Adrenal gland (tissue), 12 donors: ENCODE measurements around the gene ZNRF1. TPM values are rescaled to one million over a fixed set of nuclear protein-coding genes. Genes with fewer than 3 reads are reported as not detected.

Experiments used
- DNase-seq, 7 donors: peaks; one replicate each; pipeline ENCODE4 v3.0.0-alpha.2; 2019 to 2020
- H3K27ac ChIP-seq, 5 donors: fragments of 200-600 bp; sonication (generic) in 4 of 5; 1 replicate in 3 of 5; 2 replicates in 2 of 5; pipeline versions ENCODE4 v1.5.1 to v1.8.0; 2016 to 2020; ENCODE audit warnings: mild to moderate bottlenecking in 1 of 5
- H3K27me3 ChIP-seq: fragments of 200-600 bp; 2 replicates; pipeline ENCODE4 v1.8.0; 2021
- H3K36me3 ChIP-seq, 2 donors: fragments of 200-600 bp; replicated peaks in 1 of 2; 1 replicate in 1 of 2; 2 replicates in 1 of 2; pipeline versions ENCODE4 v1.5.1 to v1.8.0; 2018 to 2022
- H3K4me1 ChIP-seq, 2 donors: fragments of 200-600 bp; replicated peaks in 1 of 2; 1 replicate in 1 of 2; 2 replicates in 1 of 2; pipeline versions ENCODE4 v1.5.1 to v1.8.0; 2018 to 2021
- H3K4me3 ChIP-seq, 4 donors: fragments of 200-600 bp; sonication (generic) in 3 of 4; one replicate each; pipeline ENCODE4 v1.5.1; 2016 to 2018
- H3K9me3 ChIP-seq, 3 donors: fragments of 200-600 bp; sonication (generic) in 1 of 3; replicated peaks in 1 of 3; 1 replicate in 2 of 3; 2 replicates in 1 of 3; pipeline versions ENCODE4 v1.5.1 to v1.8.0; 2016 to 2021
- POLR2A ChIP-seq, 2 donors: fragments of 450-650 bp; IDR thresholded peaks; one replicate each; pipeline ENCODE4 v1.6.1; 2017; ENCODE audit warnings: antibody characterized with exemption in 2 of 2, mild to moderate bottlenecking in 2 of 2, moderate library complexity in 1 of 2
- WGBS, 4 donors: extraction: QIAGEN DNeasy Blood & Tissue Kit in 2 of 4; methylation state at CpG; one replicate each; pipeline versions ENCODE4 v1.1.5 to v1.1.7; 2013 to 2017; 5-methylcytosine and 5-hydroxymethylcytosine counted together
- intact Hi-C, 2 donors: fragments of 100-400 bp; cut with DNase I; formaldehyde crosslinking; loops; one replicate each; pipeline versions ENCODE4 v1.14.1 to v1.15.0; 2022 to 2023
- polyA plus RNA-seq, 3 donors: library from polyadenylated mRNA; stranded (reverse); fragments of 200-250 nt in 2 of 3; fragments of 350-450 nt in 1 of 3; fragmentation: Illumina TruSeq in 1 of 3; extraction: RNeasy Lipid Tissue Mini Kit (QIAGEN cat#74804) in 1 of 3; gene quantifications; one replicate each; pipeline ENCODE4 v1.2.3, GENCODE V29; 2013 to 2014
- total RNA-seq, 9 donors: library from RNA; depleted of rRNA in 4 of 9; stranded (reverse); fragments of >200 nt in 4 of 9; fragments of 120-200 nt in 1 of 9; fragmentation: NEBNext Ultra II Directional in 1 of 9; extraction: Animal tissue kit (Norgen Biotek cat#: 25700) in 1 of 9; gene quantifications; one replicate each; pipeline versions ENCODE4 v1.1.0 to v1.2.4, GENCODE V29; 2013 to 2023
- TF ChIP-seq, protein P1 (sequence below), 6 experiments: fragments of 450-650 bp in 4 of 6; fragments of 200-600 bp in 2 of 6; sonication (generic) in 1 of 6; IDR thresholded peaks; 1 replicate in 5 of 6; 2 replicates in 1 of 6; pipeline versions ENCODE4 v1.5.1 to v1.8.0; 2016 to 2021; ENCODE audit warnings: antibody characterized with exemption in 6 of 6, mild to moderate bottlenecking in 2 of 6, moderate library complexity in 1 of 6
- donor health status: healthy with polysubstance abuse.
- donor health status: Bipolar disorder and iron deficiency.
- donor health status: DM: yes; HTN: yes; CAD: no.
- donor health status: DM: no; HTN: no; CAD: no.
- donor health status: DM: no; HTN: no; CAD: no.
- donor health status: DM: yes; HTN: yes; CAD: no.

The ZNRF1 gene
- total and polyA plus RNA-seq, 12 donors, result 9.9 to 29.2 (median 25.4) TPM

DNA sequence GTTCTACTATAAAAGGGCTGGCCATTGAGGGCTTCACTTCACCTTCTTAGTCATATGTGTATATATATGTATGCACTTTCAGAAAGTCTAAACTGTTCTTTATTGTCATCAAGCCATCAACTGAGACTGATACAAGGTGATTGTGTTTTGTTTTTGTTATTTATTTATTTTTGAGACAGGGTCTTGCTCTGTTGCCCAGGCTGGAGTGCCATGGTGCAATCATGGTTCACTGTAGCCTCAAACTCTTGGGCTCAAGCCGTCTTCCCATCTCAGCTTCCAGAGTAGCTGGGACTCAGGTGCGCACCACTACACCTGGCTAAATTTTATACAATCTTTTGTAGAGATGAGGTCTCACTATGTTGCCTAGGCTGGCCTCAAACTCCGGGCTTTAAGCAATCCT lies 5.6 kb downstream of the ZNRF1 start:
- DNase-seq, result no peak
- no peak overlapping the region for H3K27ac ChIP-seq
- H3K4me3 ChIP-seq, result no peak overlapping the region
- TF ChIP-seq, protein P1, sequence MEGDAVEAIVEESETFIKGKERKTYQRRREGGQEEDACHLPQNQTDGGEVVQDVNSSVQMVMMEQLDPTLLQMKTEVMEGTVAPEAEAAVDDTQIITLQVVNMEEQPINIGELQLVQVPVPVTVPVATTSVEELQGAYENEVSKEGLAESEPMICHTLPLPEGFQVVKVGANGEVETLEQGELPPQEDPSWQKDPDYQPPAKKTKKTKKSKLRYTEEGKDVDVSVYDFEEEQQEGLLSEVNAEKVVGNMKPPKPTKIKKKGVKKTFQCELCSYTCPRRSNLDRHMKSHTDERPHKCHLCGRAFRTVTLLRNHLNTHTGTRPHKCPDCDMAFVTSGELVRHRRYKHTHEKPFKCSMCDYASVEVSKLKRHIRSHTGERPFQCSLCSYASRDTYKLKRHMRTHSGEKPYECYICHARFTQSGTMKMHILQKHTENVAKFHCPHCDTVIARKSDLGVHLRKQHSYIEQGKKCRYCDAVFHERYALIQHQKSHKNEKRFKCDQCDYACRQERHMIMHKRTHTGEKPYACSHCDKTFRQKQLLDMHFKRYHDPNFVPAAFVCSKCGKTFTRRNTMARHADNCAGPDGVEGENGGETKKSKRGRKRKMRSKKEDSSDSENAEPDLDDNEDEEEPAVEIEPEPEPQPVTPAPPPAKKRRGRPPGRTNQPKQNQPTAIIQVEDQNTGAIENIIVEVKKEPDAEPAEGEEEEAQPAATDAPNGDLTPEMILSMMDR (IDR thresholded peaks at IDR 0.05), result no peak
- WGBS, 4 donors, result 94 to 100% (median 97%) methylated on average over 3 of the region's 3 CpGs
- peaks cover 17 to 44% of the 10 kb centered on the region in 2 donors for H3K4me1 ChIP-seq
- H3K9me3 ChIP-seq, result no peaks in the 10 kb centered on the region
- H3K36me3 ChIP-seq, result no peaks in the 10 kb centered on the region
- intact Hi-C loops, result no loop called here
- no peaks in the 10 kb centered on the region for H3K27me3 ChIP-seq

DNA sequence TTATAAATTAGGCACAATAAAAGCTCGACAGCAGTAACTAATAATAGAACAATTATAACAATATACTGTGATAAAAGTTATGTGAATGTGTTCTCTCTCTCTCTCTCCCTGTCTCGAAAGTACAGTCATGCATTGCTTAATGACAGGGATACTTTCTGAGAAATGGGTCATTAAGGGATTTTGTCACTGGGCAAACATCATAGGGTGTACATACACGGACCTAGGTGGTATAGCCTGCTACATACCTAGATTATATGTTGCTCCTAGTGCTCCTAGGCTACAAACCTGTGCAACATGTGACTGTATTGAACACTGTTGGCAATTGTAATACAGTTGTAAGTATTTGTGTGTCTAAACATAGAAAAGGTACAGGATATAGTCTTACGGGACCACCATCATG lies 6.9 kb downstream of the ZNRF1 start:
- DNase-seq, result no peak
- TF ChIP-seq POLR2A (IDR thresholded peaks at IDR 0.05), result no peak
- TF ChIP-seq, protein P1 (IDR thresholded peaks at IDR 0.05), result no peak
- H3K4me3 ChIP-seq, result no peak overlapping the region
- no peaks in the 10 kb centered on the region for H3K27me3 ChIP-seq
- no peak overlapping the region for H3K27ac ChIP-seq
- H3K9me3 ChIP-seq, result no peaks in the 10 kb centered on the region
- H3K4me1 ChIP-seq, result peaks cover 4 to 32% of the 10 kb centered on the region in 2 donors
- 88 to 93% (median 91%) methylated on average over 4 of the region's 4 CpGs for WGBS, 4 donors
- no peaks in the 10 kb centered on the region for H3K36me3 ChIP-seq
- intact Hi-C loops, result no loop called here

DNA sequence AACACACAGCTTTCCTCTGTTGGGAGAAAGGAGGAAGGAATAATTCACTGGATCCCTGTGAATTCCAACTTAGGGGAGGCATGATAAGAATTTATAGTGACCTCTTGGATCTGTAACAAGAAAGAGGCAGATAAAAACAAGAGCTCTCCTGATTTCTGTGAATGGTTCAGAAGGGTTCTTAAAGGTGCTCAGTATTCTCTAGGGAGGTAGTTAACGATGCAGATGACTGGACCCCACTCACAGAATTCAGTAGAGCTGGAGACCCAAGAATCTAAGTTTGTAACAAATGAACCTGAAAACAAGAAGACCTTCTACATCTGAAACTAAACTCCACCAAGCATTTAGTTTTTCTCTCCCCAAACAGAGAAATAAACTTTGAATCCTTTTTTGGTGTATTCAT lies 8.6 kb downstream of the ZNRF1 start:
- Histone ChIP-seq H3K9me3 (no peaks in the 10 kb centered on the region), H3K4me1 (peaks cover 17 to 32% of the 10 kb centered on the region in 2 donors), H3K4me3 (no peak overlapping the region), H3K36me3 (no peaks in the 10 kb centered on the region), H3K27me3 (no peaks in the 10 kb centered on the region), H3K27ac (no peak overlapping the region)
- 87 to 100% (median 96%) methylated on average over 1 of the region's 1 CpG for WGBS, 4 donors
- TF ChIP-seq, protein P1 (IDR thresholded peaks at IDR 0.05), result no peak
- no peak for TF ChIP-seq POLR2A (IDR thresholded peaks at IDR 0.05)
- intact Hi-C loops, result no loop called here
- DNase-seq, result no peak

DNA sequence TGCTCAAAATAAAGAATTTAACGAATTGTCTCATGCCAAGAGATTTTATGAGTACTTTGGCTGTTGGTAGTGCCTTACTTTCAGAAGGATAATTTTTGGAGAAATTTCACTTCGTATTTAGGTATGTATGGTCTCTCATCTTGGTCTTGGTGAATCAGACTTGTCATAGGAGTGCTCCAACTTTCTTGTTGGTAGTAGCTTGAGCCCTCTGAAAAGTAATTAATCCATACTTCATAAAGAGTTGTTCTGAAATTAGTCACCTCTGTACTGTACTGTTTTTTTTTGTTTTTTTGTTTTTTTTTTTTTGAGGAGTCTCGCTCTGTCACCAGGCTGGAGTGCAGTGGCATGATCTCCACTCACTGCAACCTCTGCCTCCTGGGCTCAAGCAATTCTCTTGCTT lies 11.6 kb downstream of the ZNRF1 start:
- Histone ChIP-seq H3K27ac (no peak overlapping the region), H3K27me3 (no peaks in the 10 kb centered on the region), H3K4me1 (peaks cover 21 to 30% of the 10 kb centered on the region in 2 donors), H3K4me3 (no peak overlapping the region), H3K36me3 (no peaks in the 10 kb centered on the region), H3K9me3 (no peaks in the 10 kb centered on the region)
- TF ChIP-seq POLR2A (IDR thresholded peaks at IDR 0.05), result no peak
- TF ChIP-seq, protein P1 (IDR thresholded peaks at IDR 0.05), result no peak
- whole genome bisulfite sequencing, 4 donors, result 56 to 90% (median 85%) methylated on average over 3 of the region's 3 CpGs
- no peak for DNase-seq
- intact Hi-C loops, result no loop called here
